Measurements from ENCODE around the gene TNFRSF25. TPM values are rescaled to one million over a fixed set of nuclear protein-coding genes. Genes with fewer than 3 reads are reported as not detected.
"Not testable (repeated sequence)": the region's sequence is repeated elsewhere in the genome, so short reads cannot be mapped to it uniquely, and the experiment has no call there.

TNFRSF25 gene
- total and polyA plus RNA-seq, 2 experiments from 2014 or later: 7.1 to 14.0 TPM

GRCh38 chr1:6447016-6447817 lies 18.8 kb downstream of the TNFRSF25 start:
- no peaks in the 10 kb centered on the region for H4K20me1 ChIP-seq (ENCODE audit: insufficient read depth, poor library complexity, severe bottlenecking)
- H3K4me2 ChIP-seq: peak overlapping the region; percentile 81
- H3K36me3 ChIP-seq (replicated peaks; ENCODE audit: insufficient read depth, low read depth): no peaks in the 10 kb centered on the region
- no peak overlapping the region for H3K27ac ChIP-seq
- DNase-seq (ENCODE audit: low spot score): no peak
- H3K79me2 ChIP-seq: no peaks in the 10 kb centered on the region
- no peaks in the 10 kb centered on the region for H3K9me2 ChIP-seq (replicated peaks; ENCODE audit: insufficient read depth)
- no peak overlapping the region for H2AFZ ChIP-seq
- WGBS (ENCODE audit: low lambda C conversion rate, missing lambda C conversion rate): 8% methylated on average over 48 of the region's 67 CpGs
- no peaks in the 10 kb centered on the region for H3K9me3 ChIP-seq (ENCODE audit: low read depth)
- TF ChIP-seq EZH2phosphoT487 (IDR thresholded peaks at IDR 0.05; ENCODE audit: low read depth, severe bottlenecking, unreplicated experiment) (no peak), CTCF (IDR thresholded peaks at IDR 0.05; ENCODE audit: poor library complexity) (no peak), EZH2 (IDR thresholded peaks at IDR 0.05; ENCODE audit: borderline replicate concordance) (peak; percentile 45)
- peaks cover 20% of the 10 kb centered on the region for H3K27me3 ChIP-seq
- peaks cover 19% of the 10 kb centered on the region for H3K4me1 ChIP-seq (ENCODE audit: insufficient read depth)
- H3K4me3 ChIP-seq: no peak overlapping the region

- Histone ChIP-seq H4K20me1 (ENCODE audit: insufficient read depth, poor library complexity, severe bottlenecking) (no peaks in the 10 kb centered on the region), H3K9me2 (replicated peaks; ENCODE audit: insufficient read depth) (no peaks in the 10 kb centered on the region), H2AFZ (no peak overlapping the region), H3K9me3 (ENCODE audit: low read depth) (no peaks in the 10 kb centered on the region), H3K79me2 (no peaks in the 10 kb centered on the region), H3K4me2 (peak overlapping the region; percentile 81), H3K27ac (no peak overlapping the region), H3K36me3 (replicated peaks; ENCODE audit: insufficient read depth, low read depth) (no peaks in the 10 kb centered on the region), H3K4me1 (ENCODE audit: insufficient read depth) (peaks cover 19% of the 10 kb centered on the region), H3K27me3 (peaks cover 20% of the 10 kb centered on the region), H3K4me3 (no peak overlapping the region)
- DNase-seq (ENCODE audit: low spot score): no peak
- TF ChIP-seq EZH2phosphoT487 (IDR thresholded peaks at IDR 0.05; ENCODE audit: low read depth, severe bottlenecking, unreplicated experiment) (no peak), CTCF (IDR thresholded peaks at IDR 0.05; ENCODE audit: poor library complexity) (no peak), EZH2 (IDR thresholded peaks at IDR 0.05; ENCODE audit: borderline replicate concordance) (no peak)
- 64% methylated on average over 4 of the region's 4 CpGs for WGBS (ENCODE audit: low lambda C conversion rate, missing lambda C conversion rate)
Measured at GRCh38 chr1:6446665-6447015, 19.3 kb downstream of the TNFRSF25 start.

- H3K9me3 ChIP-seq (ENCODE audit: low read depth); H3K36me3 ChIP-seq (replicated peaks; ENCODE audit: insufficient read depth, low read depth); H2AFZ ChIP-seq; H4K20me1 ChIP-seq (ENCODE audit: insufficient read depth, poor library complexity, severe bottlenecking); H3K4me3 ChIP-seq; DNase-seq (ENCODE audit: low spot score); H3K4me2 ChIP-seq; H3K79me2 ChIP-seq; H3K27ac ChIP-seq; H3K9me2 ChIP-seq (replicated peaks; ENCODE audit: insufficient read depth): not testable (repeated sequence)
- peaks cover 26% of the 10 kb centered on the region for H3K27me3 ChIP-seq
- H3K4me1 ChIP-seq (ENCODE audit: insufficient read depth): peaks cover 19% of the 10 kb centered on the region
- WGBS (ENCODE audit: low lambda C conversion rate, missing lambda C conversion rate): 91% methylated on average over 3 of the region's 4 CpGs
Measured at GRCh38 chr1:6445929-6446328, 20.0 kb downstream of the TNFRSF25 start.

- Histone ChIP-seq H3K36me3 (replicated peaks; ENCODE audit: insufficient read depth, low read depth) (no peaks in the 10 kb centered on the region), H3K4me3 (no peak overlapping the region), H2AFZ (no peak overlapping the region), H3K4me1 (ENCODE audit: insufficient read depth) (peaks cover 19% of the 10 kb centered on the region), H4K20me1 (ENCODE audit: insufficient read depth, poor library complexity, severe bottlenecking) (no peaks in the 10 kb centered on the region), H3K9me2 (replicated peaks; ENCODE audit: insufficient read depth) (no peaks in the 10 kb centered on the region), H3K27me3 (peaks cover 27% of the 10 kb centered on the region), H3K79me2 (no peaks in the 10 kb centered on the region), H3K27ac (no peak overlapping the region), H3K4me2 (no peak overlapping the region), H3K9me3 (ENCODE audit: low read depth) (no peaks in the 10 kb centered on the region)
- peak; percentile 69 for DNase-seq (ENCODE audit: low spot score)
- TF ChIP-seq EZH2 (IDR thresholded peaks at IDR 0.05; ENCODE audit: borderline replicate concordance) (no peak), CTCF (IDR thresholded peaks at IDR 0.05; ENCODE audit: poor library complexity) (peak; percentile 51)
- WGBS (ENCODE audit: low lambda C conversion rate, missing lambda C conversion rate): 55% methylated on average over 15 of the region's 19 CpGs
Measured at GRCh38 chr1:6445062-6445763, 20.8 kb downstream of the TNFRSF25 start.
